Osteoblast (primary cell): Measurements from ENCODE around the gene VPS52. TPM values are rescaled to one million over a fixed set of nuclear protein-coding genes. Genes with fewer than 3 reads are reported as not detected.
"Not testable (repeated sequence)": the region's sequence is repeated elsewhere in the genome, so short reads cannot be mapped to it uniquely, and the experiment has no call there.

ENCODE experiments used
- DNase-seq: peaks from one replicate; pipeline ENCODE4 v3.0.0; 2011; ENCODE audit warnings: low spot score, mixed read lengths; ENCODE audit not compliant: insufficient read length; ENCODE audit errors: missing footprints
- H2AFZ ChIP-seq: 2 replicates; pipeline ENCODE4 v1.6.0; 2011; ENCODE audit warnings: mild to moderate bottlenecking, low read length
- H3K27ac ChIP-seq: 2 replicates; pipeline ENCODE4 v1.5.1; 2011; ENCODE audit warnings: mild to moderate bottlenecking, low read depth, low read length, moderate library complexity
- H3K27me3 ChIP-seq: 2 replicates; pipeline ENCODE4 v1.6.0; 2012; ENCODE audit warnings: mild to moderate bottlenecking, control low read depth, inconsistent platforms, low read length, moderate library complexity; ENCODE audit not compliant: insufficient read depth
- H3K36me3 ChIP-seq: 2 replicates; pipeline ENCODE4 v1.5.1; 2011; ENCODE audit warnings: mild to moderate bottlenecking, low read length, control low read depth, moderate library complexity; ENCODE audit not compliant: insufficient read depth
- H3K4me1 ChIP-seq: 2 replicates; pipeline ENCODE4 v1.5.1; 2011; ENCODE audit warnings: mild to moderate bottlenecking, low read length, control low read depth, moderate library complexity; ENCODE audit not compliant: insufficient read depth
- H3K4me2 ChIP-seq: 2 replicates; pipeline ENCODE4 v1.6.0; 2011; ENCODE audit warnings: mild to moderate bottlenecking, low read length; ENCODE audit not compliant: insufficient read depth
- H3K4me3 ChIP-seq: fragments of 200-600 bp; sonication (generic); 3 replicates; pipeline ENCODE4 v1.5.1; 2012; ENCODE audit warnings: mild to moderate bottlenecking, low read length, inconsistent platforms; ENCODE audit not compliant: insufficient read depth
- H3K79me2 ChIP-seq: 2 replicates; pipeline ENCODE4 v1.6.0; 2012; ENCODE audit warnings: mild to moderate bottlenecking, low read length, control low read depth, inconsistent platforms; ENCODE audit not compliant: insufficient read depth
- H3K9me3 ChIP-seq: 2 replicates; pipeline ENCODE4 v1.5.1; 2011; ENCODE audit warnings: low read depth, low read length, control low read depth
- H4K20me1 ChIP-seq: 2 replicates; pipeline ENCODE4 v1.6.0; 2012; ENCODE audit warnings: mild to moderate bottlenecking, low read length, control low read depth; ENCODE audit not compliant: insufficient read depth
- total RNA-seq: library from RNA; depleted of rRNA; stranded (reverse); fragments of >200 nt; gene quantifications from 2 replicates; pipeline ENCODE4 v1.2.3, GENCODE V29; 2012
- TF ChIP-seq, protein P1 (sequence below): IDR thresholded peaks from 2 replicates; pipeline ENCODE4 v1.5.1; 2011; ENCODE audit warnings: mild to moderate bottlenecking, low read depth, low read length, moderate library complexity; ENCODE audit errors: extremely low read depth

The VPS52 gene
- total RNA-seq, 1 donor: 42.7 TPM

DNA sequence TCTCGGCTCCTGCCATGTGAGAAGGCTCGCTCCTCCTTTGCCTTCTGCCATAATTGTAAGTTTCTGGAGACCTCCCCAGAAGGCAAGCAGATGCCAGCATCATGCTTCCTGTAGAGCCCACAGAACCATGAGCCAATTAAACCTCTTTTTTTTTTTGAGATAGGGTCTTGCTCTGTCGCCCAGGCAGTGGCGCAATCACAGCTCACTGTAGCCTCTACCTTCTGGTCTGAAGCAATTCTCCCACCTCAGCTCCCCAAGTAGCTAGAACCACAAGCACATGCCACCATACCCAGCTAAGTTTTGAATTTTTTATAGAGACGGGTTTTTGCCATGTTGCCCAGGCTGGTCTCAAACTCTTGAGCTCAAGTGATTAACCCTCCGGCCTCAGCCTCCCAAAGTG, 34.8 kb downstream of the VPS52 start:
- no peaks in the 10 kb centered on the region for H3K36me3 ChIP-seq
- no peak overlapping the region for H2AFZ ChIP-seq
- DNase-seq: no peak
- no peaks in the 10 kb centered on the region for H4K20me1 ChIP-seq
- no peak overlapping the region for H3K4me3 ChIP-seq
- no peaks in the 10 kb centered on the region for H3K79me2 ChIP-seq
- no peak overlapping the region for H3K4me2 ChIP-seq
- no peak overlapping the region for H3K27ac ChIP-seq
- TF ChIP-seq, protein P1, sequence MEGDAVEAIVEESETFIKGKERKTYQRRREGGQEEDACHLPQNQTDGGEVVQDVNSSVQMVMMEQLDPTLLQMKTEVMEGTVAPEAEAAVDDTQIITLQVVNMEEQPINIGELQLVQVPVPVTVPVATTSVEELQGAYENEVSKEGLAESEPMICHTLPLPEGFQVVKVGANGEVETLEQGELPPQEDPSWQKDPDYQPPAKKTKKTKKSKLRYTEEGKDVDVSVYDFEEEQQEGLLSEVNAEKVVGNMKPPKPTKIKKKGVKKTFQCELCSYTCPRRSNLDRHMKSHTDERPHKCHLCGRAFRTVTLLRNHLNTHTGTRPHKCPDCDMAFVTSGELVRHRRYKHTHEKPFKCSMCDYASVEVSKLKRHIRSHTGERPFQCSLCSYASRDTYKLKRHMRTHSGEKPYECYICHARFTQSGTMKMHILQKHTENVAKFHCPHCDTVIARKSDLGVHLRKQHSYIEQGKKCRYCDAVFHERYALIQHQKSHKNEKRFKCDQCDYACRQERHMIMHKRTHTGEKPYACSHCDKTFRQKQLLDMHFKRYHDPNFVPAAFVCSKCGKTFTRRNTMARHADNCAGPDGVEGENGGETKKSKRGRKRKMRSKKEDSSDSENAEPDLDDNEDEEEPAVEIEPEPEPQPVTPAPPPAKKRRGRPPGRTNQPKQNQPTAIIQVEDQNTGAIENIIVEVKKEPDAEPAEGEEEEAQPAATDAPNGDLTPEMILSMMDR: no peak
- H3K9me3 ChIP-seq: no peaks in the 10 kb centered on the region
- H3K4me1 ChIP-seq: no peaks in the 10 kb centered on the region
- peaks cover 22% of the 10 kb centered on the region for H3K27me3 ChIP-seq

DNA sequence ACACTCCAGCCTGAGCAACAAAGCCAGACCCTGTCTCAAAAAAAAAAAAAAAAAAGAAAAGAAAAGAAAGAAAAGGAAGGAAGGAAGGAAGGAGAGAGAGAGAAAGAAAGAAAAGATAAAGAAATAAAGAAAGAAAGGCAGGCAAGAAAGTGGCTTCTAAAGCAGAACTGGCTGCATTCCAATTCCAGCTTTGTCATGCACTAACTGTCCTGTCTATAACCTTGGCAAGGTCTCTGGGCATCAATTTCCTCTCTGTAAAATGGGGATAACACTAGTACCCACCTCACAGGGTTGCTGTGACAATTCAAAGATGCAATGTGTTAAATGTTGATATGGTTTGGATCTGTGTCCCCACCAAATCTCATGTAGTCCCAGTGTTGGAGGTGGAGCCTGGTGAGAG, 35.3 kb downstream of the VPS52 start:
- no peaks in the 10 kb centered on the region for H3K79me2 ChIP-seq
- no peak overlapping the region for H3K4me3 ChIP-seq
- no peaks in the 10 kb centered on the region for H3K4me1 ChIP-seq
- H3K36me3 ChIP-seq: no peaks in the 10 kb centered on the region
- H3K27ac ChIP-seq: no peak overlapping the region
- TF ChIP-seq, protein P1: no peak
- H4K20me1 ChIP-seq: no peaks in the 10 kb centered on the region
- no peaks in the 10 kb centered on the region for H3K9me3 ChIP-seq
- no peak overlapping the region for H3K4me2 ChIP-seq
- H2AFZ ChIP-seq: no peak overlapping the region
- H3K27me3 ChIP-seq: peaks cover 22% of the 10 kb centered on the region
- DNase-seq: no peak

DNA sequence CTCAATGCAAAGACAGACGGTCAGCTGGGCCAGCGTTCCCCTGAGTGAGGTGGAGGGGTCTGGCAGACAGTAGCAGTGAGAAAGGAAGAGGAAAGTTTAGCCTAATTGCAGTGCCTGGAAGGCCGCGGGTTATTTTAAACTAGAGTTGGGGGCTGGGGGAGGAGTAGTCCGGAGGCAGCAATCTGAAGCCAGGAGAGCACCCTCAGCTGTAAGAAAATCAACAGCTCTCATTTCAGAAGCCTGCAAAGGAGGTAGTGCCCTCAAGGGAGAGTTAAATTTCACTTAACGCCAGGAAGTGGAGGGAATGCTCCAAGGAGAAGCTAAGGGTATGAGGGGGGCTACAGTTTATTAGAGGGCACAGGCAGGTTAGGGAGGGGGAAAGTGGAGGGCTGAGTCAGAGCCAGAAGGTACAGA, 36.4 kb downstream of the VPS52 start:
- TF ChIP-seq, protein P1: no peak
- H2AFZ ChIP-seq: no peak overlapping the region

DNA sequence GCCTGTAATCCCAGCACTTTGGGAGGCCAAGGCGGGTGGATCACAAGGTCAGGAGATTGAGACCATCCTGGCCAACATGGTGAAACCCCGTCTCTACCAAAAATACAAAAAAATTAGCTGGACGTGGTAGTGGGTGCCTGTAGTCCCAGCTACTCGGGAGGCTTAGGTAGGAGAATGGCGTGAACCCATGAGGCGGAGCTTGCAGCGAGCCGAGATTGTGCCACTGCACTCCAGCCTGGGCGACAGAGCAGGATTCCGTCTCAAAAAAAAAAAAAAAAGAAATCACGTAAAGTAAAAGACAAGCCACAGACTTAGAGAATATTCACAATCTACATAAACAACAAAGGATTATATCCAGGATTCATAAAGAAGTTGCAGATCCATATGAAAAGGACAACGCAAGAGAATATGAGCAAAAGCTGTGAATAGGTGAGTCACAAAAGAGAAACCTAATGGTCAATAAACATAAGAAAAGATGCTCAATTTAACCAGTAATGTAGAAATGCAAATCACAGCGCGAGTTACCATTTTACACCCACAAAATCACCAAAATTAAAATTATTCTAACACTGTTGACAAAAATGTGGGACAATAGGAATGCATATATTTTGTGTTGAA, 45.1 kb downstream of the VPS52 start:
- peaks cover 13% of the 10 kb centered on the region for H3K27me3 ChIP-seq
- not testable (repeated sequence) for H4K20me1 ChIP-seq, DNase-seq, H3K36me3 ChIP-seq, H2AFZ ChIP-seq, H3K79me2 ChIP-seq, H3K4me3 ChIP-seq, H3K4me1 ChIP-seq, H3K9me3 ChIP-seq, H3K4me2 ChIP-seq, H3K27ac ChIP-seq

More for the DNA sequence above, 36.4 kb downstream of the VPS52 start:
- Histone ChIP-seq H3K27me3 (peaks cover 21% of the 10 kb centered on the region), H4K20me1 (no peaks in the 10 kb centered on the region), H3K4me1 (no peaks in the 10 kb centered on the region), H3K27ac (no peak overlapping the region), H3K36me3 (no peaks in the 10 kb centered on the region), H3K4me2 (no peak overlapping the region), H3K4me3 (no peak overlapping the region), H3K9me3 (no peaks in the 10 kb centered on the region), H3K79me2 (no peaks in the 10 kb centered on the region)
- no peak for DNase-seq
